NCI-H446 treated with DMSO at 0.1 percent for 48 hours (cell line): ENCODE data around the gene HPDL.
"Not testable (repeated sequence)": the region's sequence is repeated elsewhere in the genome, so short reads cannot be mapped to it uniquely, and the experiment has no call there.

ENCODE experiments used
- DNase-seq: peaks from one replicate; lab custom pipeline; 2025; lab: John Stamatoyannopoulos, UW

The HPDL gene

DNA sequence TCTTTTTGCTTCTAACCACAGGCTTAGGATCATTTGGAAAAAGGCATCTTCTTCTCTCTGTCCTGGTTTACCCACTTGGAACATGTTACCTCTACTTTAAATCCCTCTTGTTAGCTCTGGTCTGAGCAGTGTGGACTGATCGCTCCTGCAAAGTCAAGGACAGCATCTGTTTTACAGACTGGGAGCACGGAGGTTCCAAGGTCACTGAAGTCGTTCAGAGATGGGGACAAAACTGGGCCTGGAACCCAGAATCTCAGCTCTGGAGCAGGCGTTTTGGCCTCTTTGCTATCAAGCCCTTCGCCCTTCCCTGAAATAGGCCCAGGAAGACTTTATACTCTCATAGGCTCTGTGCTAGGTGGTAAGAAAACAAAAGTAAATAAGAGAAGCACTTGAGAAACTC lies 24.8 kb downstream of the HPDL start:
- no peak for DNase-seq

- no peak for DNase-seq
Measured at GRCh38 chr1:45353685-45354084, 27.0 kb downstream of the HPDL start.

GRCh38 chr1:45354838-45355237 lies 28.1 kb downstream of the HPDL start:
- DNase-seq, result no peak

- no peak for DNase-seq
Measured at GRCh38 chr1:45355683-45356082, 29.0 kb downstream of the HPDL start.

GRCh38 chr1:45356186-45356585 lies 29.5 kb downstream of the HPDL start:
- no peak for DNase-seq

DNA sequence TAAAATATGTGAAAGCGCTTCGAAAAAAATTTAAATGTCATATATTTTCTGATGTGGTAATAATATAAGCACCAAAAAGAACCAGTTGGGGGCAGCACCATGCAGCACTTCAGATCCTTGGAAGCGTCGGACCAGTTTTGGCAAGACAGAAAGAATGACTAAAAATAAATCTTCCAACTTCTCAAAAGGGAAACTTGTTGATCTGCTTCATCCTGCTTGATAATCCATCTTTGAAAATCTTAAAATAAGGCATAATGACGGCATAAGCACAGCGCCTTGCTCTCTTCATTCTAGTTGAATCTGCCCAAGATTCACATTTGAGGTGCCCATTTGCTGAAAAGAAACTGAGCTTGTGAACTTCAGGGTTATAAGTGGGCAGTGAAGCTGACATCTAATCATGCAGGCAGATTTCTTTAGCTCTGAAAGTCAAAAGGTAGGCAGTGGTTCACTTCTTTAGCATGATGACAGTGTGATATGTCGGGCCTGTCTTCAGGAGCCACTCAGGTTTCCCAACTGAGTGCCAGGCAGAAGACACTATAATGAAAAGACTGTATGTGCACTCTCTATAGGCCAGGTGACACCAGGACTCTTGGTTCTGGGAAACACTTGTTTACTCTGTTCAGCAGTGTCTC lies 33.3 kb downstream of the HPDL start:
- peak; percentile 46 for DNase-seq

GRCh38 chr1:45360981-45361380 lies 34.3 kb downstream of the HPDL start:
- DNase-seq, result not testable (repeated sequence)

DNA sequence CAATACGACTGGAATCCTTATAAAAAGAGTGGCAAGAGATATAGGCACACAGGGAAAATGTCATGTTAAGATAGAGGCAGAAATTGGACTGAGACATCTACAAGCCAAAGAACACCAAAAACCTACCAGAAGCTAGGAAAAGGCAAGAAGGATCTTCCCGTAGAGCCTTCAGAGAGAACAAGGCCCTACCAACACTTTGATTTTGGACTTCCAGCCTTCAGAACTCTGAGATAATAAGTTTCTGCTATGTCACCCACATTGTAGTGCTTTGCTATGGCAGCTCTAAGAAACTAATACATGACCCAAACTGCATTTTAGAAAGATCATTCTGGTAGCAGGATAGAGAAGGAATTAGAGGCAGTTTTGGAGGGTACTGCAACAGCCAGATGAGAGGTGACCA lies 37.6 kb downstream of the HPDL start:
- no peak for DNase-seq

- DNase-seq, result no peak
Measured at GRCh38 chr1:45365051-45365450, 38.4 kb downstream of the HPDL start.

- no peak for DNase-seq
Measured at GRCh38 chr1:45370575-45370974, 43.9 kb downstream of the HPDL start.

GRCh38 chr1:45373573-45373972 lies 46.9 kb downstream of the HPDL start:
- DNase-seq, result no peak

GRCh38 chr1:45375104-45376090 lies 48.7 kb downstream of the HPDL start:
- no peak for DNase-seq

GRCh38 chr1:45378184-45378583 lies 51.5 kb downstream of the HPDL start:
- DNase-seq, result no peak
